GM13977 (cell line): ENCODE results near the gene MPC1.

Experiments
- DNase-seq: peaks from one replicate; pipeline ENCODE4 v3.0.0; 2012; ENCODE audit warnings: low spot score
- CTCF ChIP-seq: IDR thresholded peaks from 2 replicates; pipeline ENCODE4 v1.5.1; 2012; ENCODE audit warnings: mild to moderate bottlenecking, control low read depth; ENCODE audit not compliant: insufficient read depth; ENCODE audit errors: extremely low read depth, missing control alignments
- in situ Hi-C: fragments of 300-500 bp; cut with MboI; formaldehyde crosslinking; loops from one replicate; pipeline ENCODE4 v1.12.0; 2022; ENCODE audit warnings: low sequenced_read_pairs, low pct_unique_long_range_greater_than_20kb, mixed read lengths, inconsistent platforms; ENCODE audit not compliant: unreplicated experiment

MPC1 gene

GRCh38 chr6:166413491-166413951 is 30.8 kb upstream of the MPC1 start:
- DNase-seq, result no peak
- in situ Hi-C loops, result no loop called here
- TF ChIP-seq CTCF, result no peak

- TF ChIP-seq CTCF, result no peak
- no peak for DNase-seq
- in situ Hi-C loops, result no loop called here
Measured at GRCh38 chr6:166412911-166413384, 30.2 kb upstream of the MPC1 start.

- TF ChIP-seq CTCF, result no peak
- DNase-seq, result no peak
- in situ Hi-C loops, result no loop called here
Measured at GRCh38 chr6:166412156-166412910, 29.6 kb upstream of the MPC1 start.

DNA sequence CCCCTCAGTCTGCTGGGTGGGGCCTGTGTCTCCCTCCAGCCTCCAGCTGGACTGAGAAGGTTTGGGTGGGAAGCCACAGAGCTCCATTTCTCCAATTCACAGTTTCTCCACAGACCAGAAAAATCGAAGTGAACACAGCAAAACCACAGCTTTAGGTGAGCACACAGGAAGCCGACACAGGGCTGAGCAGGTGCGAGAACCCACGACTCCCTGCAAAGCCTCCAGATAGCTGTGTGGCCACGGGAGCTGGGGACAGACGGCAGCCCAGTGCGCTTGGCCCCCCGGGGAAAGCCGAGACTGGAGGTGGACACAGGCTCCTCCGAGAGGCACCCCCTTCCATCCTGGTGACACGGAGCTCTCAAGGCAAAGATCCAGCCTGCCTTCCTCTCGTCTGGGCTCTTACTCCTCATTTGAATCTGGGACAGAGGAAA is 29.0 kb upstream of the MPC1 start:
- in situ Hi-C loops, result no loop called here
- no peak for DNase-seq
- TF ChIP-seq CTCF, result no peak

- no peak for TF ChIP-seq CTCF
- DNase-seq, result no peak
- in situ Hi-C loops, result no loop called here
Measured at GRCh38 chr6:166411271-166411670, 28.5 kb upstream of the MPC1 start.

- no peak for DNase-seq
- in situ Hi-C loops, result no loop called here
- no peak for TF ChIP-seq CTCF
Measured at GRCh38 chr6:166410426-166410935, 27.7 kb upstream of the MPC1 start.
